HCT116 (cell line): ENCODE data around the gene RASL10A. TPM values are rescaled to one million over a fixed set of nuclear protein-coding genes. Genes with fewer than 3 reads are reported as not detected.

ENCODE experiments used
- ATAC-seq: fragments of 200-7000 bp; cut with Tn5 transposase; 2 replicates; pipeline ENCODE4 v1.9.1; 2020; ENCODE audit warnings: mild to moderate bottlenecking, moderate library complexity
- BruUV-seq: library from RNA; stranded (reverse); fragments of 400-500 nt; replicated peaks from 2 replicates; lab custom pipeline; 2021; lab: Mats Ljungman, UMichigan
- CTCF ChIA-PET: fragments of 300-600 bp; sonication (Branson Sonifier 250); formaldehyde crosslinking; loops from one replicate; lab custom pipeline; 2021; ENCODE audit warnings: antibody characterized with exemption; lab: Charles Lee
- POLR2A ChIA-PET: fragments of 300-600, 350-600 bp; sonication (Branson Sonifier 250); formaldehyde crosslinking; loops from one replicate; lab custom pipeline; 2021; ENCODE audit warnings: antibody characterized with exemption; lab: Charles Lee
- RAD21 ChIA-PET, 2 experiments: fragments of 300-600 bp; sonication (Branson Sonifier 250); formaldehyde crosslinking; loops; one replicate each; lab custom pipeline; 2023; ENCODE audit warnings: low total read pairs in 2 of 2; ENCODE audit not compliant: uncharacterized antibody in 2 of 2, unreplicated experiment in 2 of 2, low non-redundant PET in 1 of 2; lab: Charles Lee
- DNase-seq: peaks from one replicate; pipeline ENCODE4 v3.0.0-alpha.2; 2010; ENCODE audit warnings: low read depth, low spot score
- H2AFZ ChIP-seq: fragments of 200-600 bp; shearing (Covaris generic), sonication (generic); 2 replicates; pipeline ENCODE4 v1.6.1; 2017; ENCODE audit warnings: low read depth, mixed run types, mixed read lengths, antibody characterized with exemption, low read length; ENCODE audit not compliant: poor library complexity, severe bottlenecking
- H3K27ac ChIP-seq: 2 replicates; pipeline ENCODE4 v1.5.1; 2012; ENCODE audit warnings: low read depth, low read length
- H3K27me3 ChIP-seq: fragments of 200-600 bp; sonication (generic); 2 replicates; pipeline ENCODE4 v1.6.1; 2016; ENCODE audit warnings: mixed run types, low read length, mixed read lengths; ENCODE audit not compliant: insufficient read depth
- H3K36me3 ChIP-seq, 2 experiments: fragments of 200-500 bp in 1 of 2; fragments of 200-600 bp in 1 of 2; sonication (Bioruptor generic) in 1 of 2; sonication (generic) in 1 of 2; 2 replicates each; pipeline versions ENCODE4 v1.5.1 to v1.6.1; 2014 to 2016; ENCODE audit warnings: low read length in 2 of 2, inconsistent platforms in 1 of 2, mixed read lengths in 1 of 2, mixed run types in 1 of 2; ENCODE audit not compliant: insufficient read depth in 2 of 2, control insufficient read depth in 1 of 2
- H3K4me1 ChIP-seq, 2 experiments: fragments of 200-600 bp in 1 of 2; sonication (generic) in 1 of 2; 2 replicates each; pipeline versions ENCODE4 v1.5.1 to v1.6.1; 2012 to 2017; ENCODE audit warnings: low read length in 2 of 2, inconsistent platforms in 1 of 2, mild to moderate bottlenecking in 1 of 2, mixed read lengths in 1 of 2, mixed run types in 1 of 2, moderate library complexity in 1 of 2; ENCODE audit not compliant: insufficient read depth in 2 of 2, control insufficient read depth in 1 of 2
- H3K4me2 ChIP-seq: fragments of 200-600 bp; sonication (generic); 2 replicates; pipeline ENCODE4 v1.6.1; 2017; ENCODE audit warnings: mixed run types, low read length, mixed read lengths
- H3K4me3 ChIP-seq, 2 experiments: fragments of 200-600 bp in 1 of 2; sonication (generic) in 1 of 2; replicated peaks in 1 of 2; 2 replicates each; pipeline ENCODE4 v1.5.1; 2011 to 2016; ENCODE audit warnings: low read length in 2 of 2, control low read depth in 1 of 2, low read depth in 1 of 2, mild to moderate bottlenecking in 1 of 2, mixed read lengths in 1 of 2, mixed run types in 1 of 2
- H3K79me2 ChIP-seq: fragments of 200-600 bp; sonication (generic); 2 replicates; pipeline ENCODE4 v1.6.1; 2017; ENCODE audit warnings: mild to moderate bottlenecking, mixed run types, low read length, moderate library complexity, mixed read lengths; ENCODE audit not compliant: insufficient read depth
- H3K9ac ChIP-seq: fragments of 200-600 bp; sonication (generic); 2 replicates; pipeline ENCODE4 v1.6.1; 2016; ENCODE audit warnings: low read length, mixed read lengths
- H3K9me2 ChIP-seq: fragments of 200-600 bp; sonication (generic), shearing (Covaris generic); 2 replicates; pipeline ENCODE4 v1.6.1; 2017; ENCODE audit warnings: mixed run types, mild to moderate bottlenecking, moderate library complexity; ENCODE audit not compliant: insufficient read depth
- H3K9me3 ChIP-seq, 2 experiments: fragments of 200-500 bp in 1 of 2; fragments of 200-600 bp in 1 of 2; sonication (Bioruptor generic) in 1 of 2; sonication (generic) in 1 of 2; 2 replicates each; pipeline ENCODE4 v1.6.1; 2014 to 2017; ENCODE audit warnings: low read length in 2 of 2, mixed read lengths in 2 of 2, inconsistent platforms in 1 of 2, low read depth in 1 of 2, mild to moderate bottlenecking in 1 of 2, mixed run types in 1 of 2, moderate library complexity in 1 of 2; ENCODE audit not compliant: control insufficient read depth in 1 of 2, insufficient read depth in 1 of 2
- H4K20me1 ChIP-seq: fragments of 200-600 bp; sonication (generic), shearing (Covaris generic); 2 replicates; pipeline ENCODE4 v1.6.1; 2017; ENCODE audit warnings: mixed run types, mild to moderate bottlenecking, moderate library complexity; ENCODE audit not compliant: insufficient read depth
- CBX3 ChIP-seq: IDR thresholded peaks from 2 replicates; pipeline ENCODE4 v1.6.1; 2012; ENCODE audit warnings: low read depth
- CEBPB ChIP-seq: IDR thresholded peaks from 2 replicates; pipeline ENCODE4 v1.6.1; 2012; ENCODE audit warnings: low read depth
- EGR1 ChIP-seq: IDR thresholded peaks from 2 replicates; pipeline ENCODE4 v1.6.1; 2012; ENCODE audit warnings: low read depth
- ELF1 ChIP-seq: IDR thresholded peaks from 2 replicates; pipeline ENCODE4 v1.6.1; 2012; ENCODE audit warnings: low read depth, borderline replicate concordance
- EZH2 ChIP-seq: fragments of 200-600 bp; sonication (generic); IDR thresholded peaks from 2 replicates; pipeline ENCODE4 v1.6.1; 2017; ENCODE audit warnings: antibody characterized with exemption, mixed run types
- EZH2phosphoT487 ChIP-seq: fragments of 200-600 bp; IDR thresholded peaks from 2 replicates; pipeline ENCODE4 v1.6.1; 2018; ENCODE audit warnings: antibody characterized with exemption, borderline replicate concordance
- JUND ChIP-seq: IDR thresholded peaks from 2 replicates; pipeline ENCODE4 v1.6.1; 2012
- POLR2A ChIP-seq: IDR thresholded peaks from 2 replicates; pipeline ENCODE4 v1.7.0; 2011; ENCODE audit warnings: borderline replicate concordance; ENCODE audit not compliant: insufficient read depth, insufficient read length; ENCODE audit errors: extremely low read depth
- POLR2AphosphoS5 ChIP-seq: IDR thresholded peaks from 2 replicates; pipeline ENCODE4 v1.6.1; 2011; ENCODE audit warnings: mild to moderate bottlenecking, low read depth, low read length, moderate library complexity
- RAD21 ChIP-seq: IDR thresholded peaks from 2 replicates; pipeline ENCODE4 v1.6.1; 2012; ENCODE audit warnings: low read depth, mild to moderate bottlenecking
- SIN3A ChIP-seq: IDR thresholded peaks from 2 replicates; pipeline ENCODE4 v1.6.1; 2012; ENCODE audit warnings: low read depth
- SP1 ChIP-seq: IDR thresholded peaks from 2 replicates; pipeline ENCODE4 v1.6.1; 2012; ENCODE audit warnings: low read depth
- SRF ChIP-seq: IDR thresholded peaks from 2 replicates; pipeline ENCODE4 v1.6.1; 2012; ENCODE audit warnings: low read depth
- YY1 ChIP-seq: IDR thresholded peaks from 2 replicates; pipeline ENCODE4 v1.6.1; 2011; ENCODE audit warnings: low read length, low read depth, moderate library complexity, mild to moderate bottlenecking; ENCODE audit not compliant: insufficient replicate concordance; ENCODE audit errors: extremely low read depth
- ZFX ChIP-seq: fragments of 450-650 bp; IDR thresholded peaks from 2 replicates; pipeline ENCODE4 v1.6.1; 2017
- ZNF274 ChIP-seq: fragments of 200-500 bp; sonication (Bioruptor generic); IDR thresholded peaks from 2 replicates; pipeline ENCODE4 v1.6.1; 2014; ENCODE audit warnings: mild to moderate bottlenecking, low read depth, low read length, inconsistent platforms
- intact Hi-C: fragments of 100-400 bp; cut with micrococcal nuclease; formaldehyde crosslinking; loops from 2 replicates; pipeline ENCODE4 v1.10.0; 2022
- total RNA-seq: library from RNA; stranded (reverse); gene quantifications from one replicate; pipeline ENCODE4 v1.2.1, GENCODE V29; 2021; ENCODE audit not compliant: unreplicated experiment
- TF ChIP-seq, protein P1 (sequence below): IDR thresholded peaks from 2 replicates; pipeline ENCODE4 v1.6.1; 2012
- TF ChIP-seq, protein P2 (sequence below): IDR thresholded peaks from 2 replicates; pipeline ENCODE4 v1.6.1; 2011; ENCODE audit warnings: mild to moderate bottlenecking, low read length, moderate library complexity; ENCODE audit not compliant: insufficient replicate concordance; ENCODE audit errors: extremely low read depth

RASL10A gene
- total RNA-seq, 1 experiment from 2014 or later, result 0.96 TPM

DNA sequence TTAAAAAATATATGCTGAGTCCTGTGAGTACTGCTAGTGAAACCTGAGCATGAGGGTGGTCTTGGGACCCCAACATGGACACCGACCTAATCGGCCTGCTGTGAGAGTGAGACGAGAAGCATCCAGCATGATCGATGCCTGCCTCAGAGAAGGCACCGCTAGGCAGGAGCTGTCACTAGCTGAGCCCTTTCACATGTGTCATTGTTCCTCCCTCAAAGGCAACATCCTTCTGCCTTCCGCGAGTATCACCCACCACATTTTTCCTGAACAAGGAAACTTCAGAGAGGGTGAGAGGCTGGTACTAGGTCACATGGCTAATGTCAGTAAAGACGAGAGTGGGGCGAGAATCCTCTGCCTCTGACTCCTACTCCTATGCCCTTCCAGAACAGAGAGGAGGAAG is 37.3 kb upstream of the RASL10A start:
- H3K9ac ChIP-seq, result no peak overlapping the region
- no peak for ATAC-seq
- H3K79me2 ChIP-seq, result no peaks in the 10 kb centered on the region
- peaks cover 0 to 3% of the 10 kb centered on the region in 2 experiments; a peak in 1 of 4 replicates for H3K4me1 ChIP-seq
- DNase-seq, result no peak
- RAD21 ChIA-PET, result no interaction called here
- intact Hi-C loops, result no loop called here
- no peak overlapping the region for H3K27ac ChIP-seq
- BruUV-seq, result no TSS peak
- H2AFZ ChIP-seq, result no peak overlapping the region
- H3K9me2 ChIP-seq, result no peaks in the 10 kb centered on the region
- H3K9me3 ChIP-seq, result no peaks in the 10 kb centered on the region
- H3K4me2 ChIP-seq, result no peak overlapping the region
- CTCF ChIA-PET, result no interaction called here
- no peaks in the 10 kb centered on the region for H4K20me1 ChIP-seq
- no peak overlapping the region for H3K4me3 ChIP-seq
- H3K36me3 ChIP-seq, result peaks cover 13 to 34% of the 10 kb centered on the region in 2 experiments; a peak in 3 of 4 replicates
- POLR2A ChIA-PET, result no interaction called here
- H3K27me3 ChIP-seq, result no peaks in the 10 kb centered on the region
- TF ChIP-seq CEBPB (no peak), POLR2AphosphoS5 (no peak), EGR1 (no peak), SRF (no peak), RAD21 (no peak), JUND (no peak), EZH2 (no peak), EZH2phosphoT487 (no peak), POLR2A (no peak), SP1 (no peak), SIN3A (no peak), YY1 (no peak), ZFX (no peak), ZNF274 (no peak), CBX3 (no peak), ELF1 (no peak)
- TF ChIP-seq, protein P1, sequence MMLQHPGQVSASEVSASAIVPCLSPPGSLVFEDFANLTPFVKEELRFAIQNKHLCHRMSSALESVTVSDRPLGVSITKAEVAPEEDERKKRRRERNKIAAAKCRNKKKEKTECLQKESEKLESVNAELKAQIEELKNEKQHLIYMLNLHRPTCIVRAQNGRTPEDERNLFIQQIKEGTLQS, result no peak
- TF ChIP-seq, protein P2, sequence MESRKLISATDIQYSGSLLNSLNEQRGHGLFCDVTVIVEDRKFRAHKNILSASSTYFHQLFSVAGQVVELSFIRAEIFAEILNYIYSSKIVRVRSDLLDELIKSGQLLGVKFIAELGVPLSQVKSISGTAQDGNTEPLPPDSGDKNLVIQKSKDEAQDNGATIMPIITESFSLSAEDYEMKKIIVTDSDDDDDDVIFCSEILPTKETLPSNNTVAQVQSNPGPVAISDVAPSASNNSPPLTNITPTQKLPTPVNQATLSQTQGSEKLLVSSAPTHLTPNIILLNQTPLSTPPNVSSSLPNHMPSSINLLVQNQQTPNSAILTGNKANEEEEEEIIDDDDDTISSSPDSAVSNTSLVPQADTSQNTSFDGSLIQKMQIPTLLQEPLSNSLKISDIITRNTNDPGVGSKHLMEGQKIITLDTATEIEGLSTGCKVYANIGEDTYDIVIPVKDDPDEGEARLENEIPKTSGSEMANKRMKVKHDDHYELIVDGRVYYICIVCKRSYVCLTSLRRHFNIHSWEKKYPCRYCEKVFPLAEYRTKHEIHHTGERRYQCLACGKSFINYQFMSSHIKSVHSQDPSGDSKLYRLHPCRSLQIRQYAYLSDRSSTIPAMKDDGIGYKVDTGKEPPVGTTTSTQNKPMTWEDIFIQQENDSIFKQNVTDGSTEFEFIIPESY, result no peak
